Activated T-cell treated with anti-CD3 and anti-CD28 coated beads for 4 hours (primary cell): Measurements from ENCODE around the gene CNTN4.

Experiments used
- DNase-seq: peaks from one replicate; pipeline ENCODE4 v3.0.0-alpha.2; 2020

CNTN4 gene

GRCh38 chr3:2441558-2441957 is 342.9 kb downstream of the CNTN4 start:
- no peak for DNase-seq

GRCh38 chr3:2446146-2446545 is 347.5 kb downstream of the CNTN4 start:
- no peak for DNase-seq

- DNase-seq = no peak
Observed at GRCh38 chr3:2452249-2452648, 353.6 kb downstream of the CNTN4 start.

GRCh38 chr3:2454865-2455264 is 356.2 kb downstream of the CNTN4 start:
- DNase-seq = no peak

- no peak for DNase-seq
Observed at GRCh38 chr3:2456788-2457187, 358.1 kb downstream of the CNTN4 start.

GRCh38 chr3:2458816-2459215 is 360.1 kb downstream of the CNTN4 start:
- DNase-seq = no peak

GRCh38 chr3:2465842-2466241 is 367.2 kb downstream of the CNTN4 start:
- no peak for DNase-seq

- no peak for DNase-seq
Observed at GRCh38 chr3:2468816-2469215, 370.1 kb downstream of the CNTN4 start.

GRCh38 chr3:2476996-2477395 is 378.3 kb downstream of the CNTN4 start:
- DNase-seq = no peak

- no peak for DNase-seq
Observed at GRCh38 chr3:2477620-2478019, 379.0 kb downstream of the CNTN4 start.

GRCh38 chr3:2484162-2485026 is 385.7 kb downstream of the CNTN4 start:
- no peak for DNase-seq

- DNase-seq = no peak
Observed at GRCh38 chr3:2485027-2485375, 386.3 kb downstream of the CNTN4 start.

GRCh38 chr3:2495746-2496145 is 397.1 kb downstream of the CNTN4 start:
- no peak for DNase-seq

- DNase-seq = no peak
Observed at GRCh38 chr3:2504912-2505311, 406.2 kb downstream of the CNTN4 start.

GRCh38 chr3:2506776-2507175 is 408.1 kb downstream of the CNTN4 start:
- DNase-seq = no peak

GRCh38 chr3:2510591-2511145 is 412.0 kb downstream of the CNTN4 start:
- DNase-seq = no peak

GRCh38 chr3:2511356-2511755 is 412.7 kb downstream of the CNTN4 start:
- DNase-seq = no peak

- DNase-seq = no peak
Observed at GRCh38 chr3:2512881-2513280, 414.2 kb downstream of the CNTN4 start.

GRCh38 chr3:2513986-2514385 is 415.3 kb downstream of the CNTN4 start:
- DNase-seq = no peak

GRCh38 chr3:2516762-2517441 is 418.2 kb downstream of the CNTN4 start:
- DNase-seq = no peak

GRCh38 chr3:2517500-2518172 is 419.0 kb downstream of the CNTN4 start:
- DNase-seq = no peak

GRCh38 chr3:2523281-2523836 is 424.7 kb downstream of the CNTN4 start:
- no peak for DNase-seq

GRCh38 chr3:2525968-2526367 is 427.3 kb downstream of the CNTN4 start:
- no peak for DNase-seq
